HCT116 (cell line): ENCODE measurements around the gene PEAK1.

Experiments
- CBX3 ChIP-seq: IDR thresholded peaks from 2 replicates; pipeline ENCODE4 v1.6.1; 2012; ENCODE audit warnings: low read depth
- CEBPB ChIP-seq: IDR thresholded peaks from 2 replicates; pipeline ENCODE4 v1.6.1; 2012; ENCODE audit warnings: low read depth
- CTCF ChIP-seq, 3 experiments: fragments of 200-600 bp in 1 of 3; sonication (generic) in 1 of 3; IDR thresholded peaks in 2 of 3; conservative IDR thresholded peaks in 1 of 3; 2 replicates each; pipeline ENCODE4 v1.5.1; 2012 to 2017; ENCODE audit warnings: low read depth in 2 of 3, low read length in 2 of 3, antibody characterized with exemption in 1 of 3, borderline replicate concordance in 1 of 3, control low read depth in 1 of 3, mild to moderate bottlenecking in 1 of 3, mixed read lengths in 1 of 3, mixed run types in 1 of 3, moderate library complexity in 1 of 3; ENCODE audit not compliant: insufficient read depth in 1 of 3
- EGR1 ChIP-seq: IDR thresholded peaks from 2 replicates; pipeline ENCODE4 v1.6.1; 2012; ENCODE audit warnings: low read depth
- EZH2 ChIP-seq: fragments of 200-600 bp; sonication (generic); IDR thresholded peaks from 2 replicates; pipeline ENCODE4 v1.6.1; 2017; ENCODE audit warnings: antibody characterized with exemption, mixed run types
- FOSL1 ChIP-seq: IDR thresholded peaks from 2 replicates; pipeline ENCODE4 v1.6.1; 2012; ENCODE audit warnings: low read depth
- JUND ChIP-seq: IDR thresholded peaks from 2 replicates; pipeline ENCODE4 v1.6.1; 2012
- POLR2AphosphoS5 ChIP-seq: IDR thresholded peaks from 2 replicates; pipeline ENCODE4 v1.6.1; 2011; ENCODE audit warnings: mild to moderate bottlenecking, low read depth, low read length, moderate library complexity
- RAD21 ChIP-seq: IDR thresholded peaks from 2 replicates; pipeline ENCODE4 v1.6.1; 2012; ENCODE audit warnings: low read depth, mild to moderate bottlenecking
- REST ChIP-seq: IDR thresholded peaks from 2 replicates; pipeline ENCODE4 v1.6.1; 2012; ENCODE audit warnings: low read depth
- SP1 ChIP-seq: IDR thresholded peaks from 2 replicates; pipeline ENCODE4 v1.6.1; 2012; ENCODE audit warnings: low read depth
- YY1 ChIP-seq: IDR thresholded peaks from 2 replicates; pipeline ENCODE4 v1.6.1; 2011; ENCODE audit warnings: low read length, low read depth, moderate library complexity, mild to moderate bottlenecking; ENCODE audit not compliant: insufficient replicate concordance; ENCODE audit errors: extremely low read depth

- TF ChIP-seq CTCF (IDR thresholded peaks at IDR 0.05 in 2 of 3, conservative IDR thresholded peaks at IDR 0.05 in 1 of 3; ENCODE audit: borderline replicate concordance in 1 of 3, insufficient read depth in 1 of 3, low read depth in 2 of 3, low read length in 2 of 3), result no peak
- TF ChIP-seq EZH2, result no peak
- TF ChIP-seq POLR2AphosphoS5, result no peak
- TF ChIP-seq RAD21, result no peak
- TF ChIP-seq FOSL1, result no peak
- no peak for TF ChIP-seq YY1
- no peak for TF ChIP-seq JUND
- TF ChIP-seq REST, result no peak
- no peak for TF ChIP-seq EGR1
- no peak for TF ChIP-seq CBX3
- TF ChIP-seq CEBPB, result no peak
- no peak for TF ChIP-seq SP1
Observed at GRCh38 chr15:77255385-77255784, 164.5 kb downstream of the PEAK1 start.
